Keratinocyte (primary cell): ENCODE measurements around the gene TMCC1.

ENCODE experiments used
- EZH2 ChIP-seq: IDR thresholded peaks from one replicate; pipeline ENCODE4 v1.6.1; 2012; ENCODE audit warnings: inconsistent platforms, mild to moderate bottlenecking, low read length, moderate library complexity
- TF ChIP-seq, protein P1 (sequence below), 3 experiments: IDR thresholded peaks in 1 of 3; conservative IDR thresholded peaks in 1 of 3; optimal IDR thresholded peaks in 1 of 3; 2 replicates in 2 of 3; 3 replicates in 1 of 3; pipeline versions ENCODE3 to v1.5.1; 2011; ENCODE audit warnings: low read length in 3 of 3, mild to moderate bottlenecking in 3 of 3, moderate library complexity in 2 of 3, control low read depth in 1 of 3, inconsistent platforms in 1 of 3; ENCODE audit not compliant: insufficient read depth in 2 of 3; ENCODE audit errors: extremely low read depth in 1 of 3

DNA sequence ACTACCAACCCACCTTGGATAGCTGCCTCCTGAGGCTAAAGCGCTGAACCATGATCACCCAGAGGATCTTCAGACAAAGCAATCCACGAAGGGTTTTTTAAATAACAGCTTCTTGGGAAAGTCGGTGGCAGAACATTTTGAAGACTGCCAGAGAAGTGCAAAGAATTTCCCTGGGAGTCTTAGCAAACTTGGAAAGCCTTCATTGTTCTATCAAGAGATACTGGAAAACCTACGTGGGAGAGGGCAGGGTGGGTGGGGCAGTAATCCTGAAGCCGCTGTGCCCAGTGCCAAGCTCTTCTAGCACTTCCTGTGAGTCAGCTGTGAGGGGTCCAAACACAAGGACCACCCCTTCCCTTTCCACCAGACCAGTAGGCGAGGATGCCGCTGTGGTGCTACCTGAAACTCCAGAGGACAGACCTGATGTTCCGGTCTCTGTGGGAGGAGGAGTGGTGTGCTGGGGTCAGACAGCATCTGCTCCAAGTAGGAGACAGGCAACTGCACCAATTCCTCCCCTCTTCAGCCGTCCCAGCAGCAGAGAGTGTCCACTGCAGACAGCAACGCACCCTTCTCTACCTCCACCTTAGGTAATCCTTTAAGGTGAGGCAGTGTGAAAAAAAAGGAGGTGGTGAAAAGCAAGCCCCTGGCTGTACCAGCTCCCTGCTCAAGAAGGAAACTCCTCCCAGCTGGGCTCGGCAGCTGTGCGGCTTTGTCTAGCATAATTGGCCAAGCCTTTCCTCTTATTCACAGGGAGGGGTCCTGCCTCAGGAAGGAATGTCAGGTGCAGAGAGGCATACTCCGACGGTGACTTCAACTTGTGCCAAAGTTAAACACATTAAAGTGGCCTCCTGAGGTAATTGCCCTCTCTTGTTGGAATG lies 99.0 kb downstream of the TMCC1 start:
- TF ChIP-seq, protein P1, sequence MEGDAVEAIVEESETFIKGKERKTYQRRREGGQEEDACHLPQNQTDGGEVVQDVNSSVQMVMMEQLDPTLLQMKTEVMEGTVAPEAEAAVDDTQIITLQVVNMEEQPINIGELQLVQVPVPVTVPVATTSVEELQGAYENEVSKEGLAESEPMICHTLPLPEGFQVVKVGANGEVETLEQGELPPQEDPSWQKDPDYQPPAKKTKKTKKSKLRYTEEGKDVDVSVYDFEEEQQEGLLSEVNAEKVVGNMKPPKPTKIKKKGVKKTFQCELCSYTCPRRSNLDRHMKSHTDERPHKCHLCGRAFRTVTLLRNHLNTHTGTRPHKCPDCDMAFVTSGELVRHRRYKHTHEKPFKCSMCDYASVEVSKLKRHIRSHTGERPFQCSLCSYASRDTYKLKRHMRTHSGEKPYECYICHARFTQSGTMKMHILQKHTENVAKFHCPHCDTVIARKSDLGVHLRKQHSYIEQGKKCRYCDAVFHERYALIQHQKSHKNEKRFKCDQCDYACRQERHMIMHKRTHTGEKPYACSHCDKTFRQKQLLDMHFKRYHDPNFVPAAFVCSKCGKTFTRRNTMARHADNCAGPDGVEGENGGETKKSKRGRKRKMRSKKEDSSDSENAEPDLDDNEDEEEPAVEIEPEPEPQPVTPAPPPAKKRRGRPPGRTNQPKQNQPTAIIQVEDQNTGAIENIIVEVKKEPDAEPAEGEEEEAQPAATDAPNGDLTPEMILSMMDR (optimal IDR thresholded peaks at IDR 0.05 in 1 of 3, IDR thresholded peaks at IDR 0.05 in 1 of 3, conservative IDR thresholded peaks at IDR 0.05 in 1 of 3; ENCODE audit: extremely low read depth in 1 of 3, insufficient read depth in 2 of 3, low read length in 3 of 3): no peak
- TF ChIP-seq EZH2: no peak
